AML-193 (cell line): Measurements from ENCODE around the gene SCN9A.
"Not testable (repeated sequence)": the region's sequence is repeated elsewhere in the genome, so short reads cannot be mapped to it uniquely, and the experiment has no call there.

Source experiments
- DNase-seq, 2 experiments: peaks; one replicate each; lab custom pipeline; 2025; lab: John Stamatoyannopoulos, UW

The SCN9A gene

GRCh38 chr2:166375736-166376487 lies at the start of gene SCN9A:
SCN9A (minus strand) TSS chr2:166375944; CDS start chr2:166311756, 64,188 bp downstream.
- DNase-seq: peak; percentile 52 to 54

- no peak for DNase-seq
Observed at GRCh38 chr2:166424841-166425240, 49.1 kb upstream of the SCN9A start.

GRCh38 chr2:166419616-166419934 lies 43.8 kb upstream of the SCN9A start:
- peak; percentile 38 to 39 for DNase-seq

GRCh38 chr2:166418853-166419615 lies 43.3 kb upstream of the SCN9A start:
- DNase-seq: no peak

GRCh38 chr2:166417669-166418068 lies 41.9 kb upstream of the SCN9A start:
- peak; percentile 21 to 57 for DNase-seq

GRCh38 chr2:166413255-166413654 lies 37.5 kb upstream of the SCN9A start:
- no peak for DNase-seq

DNA sequence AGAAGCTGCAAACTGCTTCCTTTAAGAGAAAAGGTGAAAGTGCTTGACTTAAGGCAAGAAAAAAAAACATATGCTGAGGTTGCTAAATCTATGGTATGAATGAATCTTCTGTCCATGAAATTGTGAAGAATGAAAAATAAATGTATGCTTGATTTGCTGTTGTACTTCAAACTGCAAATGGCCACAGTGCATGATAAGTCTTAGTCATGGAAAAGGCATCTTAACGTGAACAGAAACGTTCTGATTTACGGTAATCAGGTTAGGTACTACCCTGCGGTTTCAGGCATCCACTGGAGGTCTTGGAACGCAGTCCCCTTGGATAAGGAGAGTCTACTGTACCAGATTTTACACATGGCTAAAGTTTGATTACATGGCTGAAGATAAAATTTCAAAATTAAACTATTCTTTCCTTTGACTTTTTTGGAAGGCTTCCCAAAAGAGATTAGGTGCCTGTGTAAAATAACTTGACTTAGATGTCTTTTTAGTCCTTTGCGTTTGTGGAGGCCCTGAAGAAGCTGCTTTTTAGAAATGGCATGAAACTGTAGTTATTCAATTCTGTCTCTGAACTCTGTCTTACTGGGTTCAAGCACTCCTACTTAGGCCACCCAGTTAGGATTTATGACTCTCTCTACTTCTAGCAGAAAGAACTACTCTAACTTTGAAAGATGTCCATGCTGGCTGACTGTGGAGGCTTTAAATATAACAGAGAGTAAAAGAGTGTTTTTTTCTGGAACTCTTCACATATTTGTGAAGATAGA lies 35.9 kb upstream of the SCN9A start:
- no peak for DNase-seq

GRCh38 chr2:166410828-166411472 lies 35.2 kb upstream of the SCN9A start:
- DNase-seq: no peak

- not testable (repeated sequence) for DNase-seq
Observed at GRCh38 chr2:166407746-166408145, 32.0 kb upstream of the SCN9A start.

DNA sequence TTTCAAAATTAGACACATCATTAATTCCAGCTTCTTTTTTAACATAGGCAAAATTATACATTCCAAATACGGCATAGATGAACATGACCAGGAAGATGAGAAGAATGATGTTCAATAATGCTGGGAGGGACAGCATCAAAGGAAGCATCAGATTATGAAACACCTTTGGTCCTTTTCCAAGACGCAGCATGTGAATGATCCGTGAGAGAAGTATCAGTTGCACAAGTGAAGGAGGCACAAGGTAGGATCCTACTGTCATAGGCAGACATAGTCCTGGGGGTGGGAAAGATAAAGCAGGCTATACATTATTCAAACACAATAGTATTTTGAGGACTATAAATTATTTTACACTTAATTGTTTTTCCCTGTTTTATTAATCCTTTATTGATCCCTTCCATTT lies 30.6 kb upstream of the SCN9A start:
- DNase-seq: no peak

DNA sequence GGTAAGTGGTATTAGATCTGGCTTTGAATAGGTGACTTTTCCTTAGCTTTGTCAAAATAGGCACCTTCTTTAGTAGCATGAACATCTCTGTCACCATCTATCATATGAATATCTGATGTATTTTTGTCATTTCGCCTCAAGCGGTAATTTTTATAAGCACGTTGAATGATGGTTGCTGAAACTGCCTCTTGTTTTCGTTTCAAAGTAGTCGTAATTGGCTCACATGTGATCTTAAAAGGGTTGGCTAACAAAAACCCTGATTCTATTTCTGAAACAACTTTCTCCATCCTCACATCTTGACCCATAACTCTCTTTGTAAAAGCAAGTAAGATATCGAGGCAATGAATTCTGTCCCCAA lies 29.8 kb upstream of the SCN9A start:
- DNase-seq: no peak

- DNase-seq: no peak
Observed at GRCh38 chr2:166404831-166405568, 29.3 kb upstream of the SCN9A start.

DNA sequence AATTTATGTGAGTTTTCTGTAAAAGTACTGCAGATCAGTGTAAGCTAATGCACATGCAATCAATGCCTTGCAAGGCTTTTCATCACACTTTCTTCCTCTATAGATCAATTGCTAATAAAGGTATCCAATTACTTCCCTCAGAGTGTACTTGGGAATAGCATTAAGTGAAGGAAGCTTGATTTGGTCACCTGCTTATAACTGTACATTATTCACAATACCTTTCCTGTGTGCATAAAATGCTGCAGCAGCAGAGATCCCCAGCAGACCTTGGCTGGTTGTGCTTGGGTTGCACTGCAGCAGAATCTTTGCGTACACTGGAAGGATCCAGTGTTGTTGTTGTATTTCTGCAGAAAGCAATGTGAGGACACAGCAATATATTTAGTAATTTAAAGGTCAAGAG lies 18.5 kb upstream of the SCN9A start:
- DNase-seq: no peak

DNA sequence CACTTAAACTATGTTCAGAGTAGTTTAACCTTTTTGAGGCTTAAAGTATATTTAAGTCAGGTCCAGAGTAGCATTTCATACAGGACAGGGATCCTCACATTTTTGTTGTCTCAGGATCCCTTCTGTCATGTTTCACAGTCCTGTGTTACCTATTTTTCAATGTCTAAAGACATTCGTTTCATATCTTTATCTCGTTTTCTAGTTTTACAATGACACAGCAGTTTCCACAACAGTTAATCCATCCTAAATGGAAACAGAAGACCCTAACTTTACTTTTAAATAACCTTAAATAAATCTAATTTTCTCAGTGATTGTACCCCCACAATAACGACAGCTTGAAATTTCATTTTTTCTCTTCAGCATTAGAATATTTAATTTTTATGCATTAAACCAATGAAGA lies 17.3 kb upstream of the SCN9A start:
- DNase-seq: no peak

GRCh38 chr2:166388481-166389070 lies 12.8 kb upstream of the SCN9A start:
- no peak for DNase-seq

DNA sequence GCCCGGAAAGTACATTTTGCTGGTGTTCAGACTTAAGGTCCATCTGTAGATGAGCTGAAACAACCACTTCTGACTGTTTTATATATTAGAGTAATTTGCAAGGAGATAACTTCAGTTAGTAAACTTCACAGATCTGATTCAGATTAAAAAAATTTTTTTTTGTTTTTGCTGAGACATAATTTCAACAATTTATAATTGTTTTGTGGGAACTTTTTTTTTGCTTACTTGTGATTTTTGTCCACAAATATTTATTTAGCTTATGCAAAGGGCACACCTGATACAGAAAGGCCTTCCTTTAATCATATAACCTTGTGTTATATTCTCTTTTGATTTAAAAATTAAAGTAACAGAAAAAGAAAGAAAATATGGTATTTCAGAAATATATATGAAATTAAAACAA lies 9.6 kb upstream of the SCN9A start:
- DNase-seq: no peak

DNA sequence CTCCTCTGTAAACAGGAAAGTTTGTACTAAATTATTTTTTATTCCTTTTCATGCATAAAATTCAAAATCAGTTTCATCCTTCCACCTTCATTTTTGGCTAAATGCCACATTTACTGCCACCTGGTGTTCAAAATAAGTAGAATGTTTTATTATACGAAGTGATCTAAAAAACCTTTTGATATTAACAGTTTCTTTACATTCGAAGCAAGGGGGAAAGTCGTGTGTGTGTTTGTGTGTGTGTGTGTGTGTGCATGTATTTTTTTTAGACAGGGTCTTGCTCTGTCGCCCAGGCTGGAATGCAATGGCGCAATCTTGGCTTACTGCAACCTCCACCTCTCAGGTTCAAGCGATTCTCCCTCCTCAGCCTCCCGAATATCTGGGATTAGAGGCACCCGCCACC lies 9.0 kb upstream of the SCN9A start:
- peak; percentile 25 to 26 for DNase-seq

GRCh38 chr2:166382448-166382847 lies 6.7 kb upstream of the SCN9A start:
- DNase-seq: no peak

DNA sequence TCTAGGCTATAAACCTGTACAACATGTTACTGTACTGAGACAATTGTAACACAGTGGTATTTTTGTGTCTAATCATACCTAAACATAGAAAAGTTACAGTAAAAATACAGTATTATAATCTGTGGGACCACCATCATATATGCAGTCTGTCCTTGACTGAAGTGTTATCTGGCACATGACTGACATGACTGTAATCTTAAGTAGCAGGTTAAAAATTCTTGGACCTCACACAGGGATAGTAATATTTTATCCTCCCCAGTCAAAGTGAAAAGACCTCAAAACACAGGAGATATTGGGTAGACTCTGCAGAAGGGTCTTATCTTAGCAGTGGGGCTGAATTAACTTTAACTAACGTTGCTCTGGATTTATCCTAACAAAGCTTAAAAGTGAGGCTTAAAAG lies 4.9 kb upstream of the SCN9A start:
- DNase-seq: no peak

GRCh38 chr2:166376873-166377272 lies 1.1 kb upstream of the SCN9A start:
- no peak for DNase-seq

GRCh38 chr2:166376488-166376828 lies 714 bp upstream of the SCN9A start:
- DNase-seq: no peak
